SK-N-SH (cell line): ENCODE measurements around the gene SERPINE1.
A peak's percentile ranks its signal among the peaks of the same experiment; 100 is the strongest.

Source experiments
- ELF1 ChIP-seq: IDR thresholded peaks from 2 replicates; pipeline ENCODE4 v1.4.0; 2012
- EZH2phosphoT487 ChIP-seq: fragments of 200-600 bp; sonication (generic); IDR thresholded peaks from 2 replicates; pipeline ENCODE4 v1.6.1; 2017; ENCODE audit warnings: low read depth, mixed run types, mild to moderate bottlenecking, antibody characterized with exemption, moderate library complexity, borderline replicate concordance
- MXI1 ChIP-seq: IDR thresholded peaks from 2 replicates; pipeline ENCODE4 v1.6.1; 2012; ENCODE audit warnings: mild to moderate bottlenecking, low read depth, low read length, improper control_type of control experiment
- POLR2AphosphoS5 ChIP-seq: IDR thresholded peaks from 2 replicates; pipeline ENCODE4 v1.6.1; 2012; ENCODE audit warnings: low read depth, low read length
- RCOR1 ChIP-seq: fragments of 150-350 bp; IDR thresholded peaks from 2 replicates; pipeline ENCODE4 v1.6.1; 2017; ENCODE audit warnings: antibody characterized with exemption, low read length
- RFX5 ChIP-seq: IDR thresholded peaks from 2 replicates; pipeline ENCODE4 v1.6.1; 2012; ENCODE audit warnings: mild to moderate bottlenecking, improper control_type of control experiment, low read length
- TAF1 ChIP-seq: IDR thresholded peaks from 2 replicates; pipeline ENCODE4 v1.6.1; 2012; ENCODE audit warnings: low read depth, mild to moderate bottlenecking, low read length, moderate library complexity, borderline replicate concordance
- TF ChIP-seq, protein P1 (sequence below): fragments of 200-600 bp; sonication (generic); IDR thresholded peaks from 2 replicates; pipeline ENCODE4 v1.6.1; 2017; ENCODE audit warnings: antibody characterized with exemption, mild to moderate bottlenecking, moderate library complexity
- TF ChIP-seq, protein P2 (sequence below): IDR thresholded peaks from 2 replicates; pipeline ENCODE4 v1.4.0; 2012; ENCODE audit warnings: low read depth
- TF ChIP-seq, protein P3 (sequence below): IDR thresholded peaks from 2 replicates; pipeline ENCODE4 v1.6.1; 2012; ENCODE audit warnings: mild to moderate bottlenecking, low read depth, low read length, moderate library complexity
- TF ChIP-seq, protein P4 (sequence below): IDR thresholded peaks from 2 replicates; pipeline ENCODE4; 2012

DNA sequence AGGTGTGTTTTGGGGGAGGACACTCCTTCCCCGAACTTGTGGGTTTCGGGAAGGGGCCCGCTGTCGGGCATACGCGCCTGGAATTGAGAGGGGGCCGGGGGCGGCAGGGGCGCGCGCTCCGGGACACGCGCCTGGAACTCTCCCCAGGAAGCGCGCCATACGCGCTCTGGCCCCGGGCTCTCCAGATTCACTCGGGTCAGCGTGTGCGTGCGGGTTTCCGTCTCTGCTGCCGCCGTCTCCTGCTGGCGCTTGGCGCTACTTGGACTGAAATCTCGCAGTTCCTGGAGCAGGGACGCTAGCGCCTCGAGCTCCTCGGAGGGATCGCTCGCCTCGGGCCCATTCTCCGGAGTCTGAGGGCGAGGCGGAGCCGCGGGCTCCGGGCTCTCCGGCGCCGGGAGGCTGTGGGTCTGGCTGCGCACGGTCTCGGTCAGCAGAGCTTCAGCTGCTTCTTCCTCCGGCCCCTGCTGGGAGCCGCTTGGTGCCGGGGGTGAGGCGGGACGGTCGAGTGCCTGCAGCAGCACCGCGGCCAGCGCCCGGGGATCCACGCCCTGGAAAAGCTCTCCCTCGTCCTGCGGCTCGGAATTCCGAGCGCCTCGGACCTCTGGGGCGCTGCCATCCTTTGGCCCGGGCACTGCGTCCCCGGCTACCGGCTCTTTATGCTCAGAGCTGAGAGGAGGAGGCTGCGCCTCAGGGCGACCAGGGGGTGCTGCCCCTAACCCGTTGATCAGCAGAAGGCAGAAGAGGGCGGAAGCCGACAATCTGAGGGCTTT is 37.4 kb downstream of the SERPINE1 start:
- TF ChIP-seq, protein P1, sequence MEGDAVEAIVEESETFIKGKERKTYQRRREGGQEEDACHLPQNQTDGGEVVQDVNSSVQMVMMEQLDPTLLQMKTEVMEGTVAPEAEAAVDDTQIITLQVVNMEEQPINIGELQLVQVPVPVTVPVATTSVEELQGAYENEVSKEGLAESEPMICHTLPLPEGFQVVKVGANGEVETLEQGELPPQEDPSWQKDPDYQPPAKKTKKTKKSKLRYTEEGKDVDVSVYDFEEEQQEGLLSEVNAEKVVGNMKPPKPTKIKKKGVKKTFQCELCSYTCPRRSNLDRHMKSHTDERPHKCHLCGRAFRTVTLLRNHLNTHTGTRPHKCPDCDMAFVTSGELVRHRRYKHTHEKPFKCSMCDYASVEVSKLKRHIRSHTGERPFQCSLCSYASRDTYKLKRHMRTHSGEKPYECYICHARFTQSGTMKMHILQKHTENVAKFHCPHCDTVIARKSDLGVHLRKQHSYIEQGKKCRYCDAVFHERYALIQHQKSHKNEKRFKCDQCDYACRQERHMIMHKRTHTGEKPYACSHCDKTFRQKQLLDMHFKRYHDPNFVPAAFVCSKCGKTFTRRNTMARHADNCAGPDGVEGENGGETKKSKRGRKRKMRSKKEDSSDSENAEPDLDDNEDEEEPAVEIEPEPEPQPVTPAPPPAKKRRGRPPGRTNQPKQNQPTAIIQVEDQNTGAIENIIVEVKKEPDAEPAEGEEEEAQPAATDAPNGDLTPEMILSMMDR: no peak
- TF ChIP-seq, protein P2, sequence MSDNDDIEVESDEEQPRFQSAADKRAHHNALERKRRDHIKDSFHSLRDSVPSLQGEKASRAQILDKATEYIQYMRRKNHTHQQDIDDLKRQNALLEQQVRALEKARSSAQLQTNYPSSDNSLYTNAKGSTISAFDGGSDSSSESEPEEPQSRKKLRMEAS: peak; percentile 88
- TF ChIP-seq MXI1 (no peak), ELF1 (no peak), RFX5 (no peak), EZH2phosphoT487 (no peak), RCOR1 (no peak), POLR2AphosphoS5 (no peak), TAF1 (no peak)
- TF ChIP-seq, protein P3, sequence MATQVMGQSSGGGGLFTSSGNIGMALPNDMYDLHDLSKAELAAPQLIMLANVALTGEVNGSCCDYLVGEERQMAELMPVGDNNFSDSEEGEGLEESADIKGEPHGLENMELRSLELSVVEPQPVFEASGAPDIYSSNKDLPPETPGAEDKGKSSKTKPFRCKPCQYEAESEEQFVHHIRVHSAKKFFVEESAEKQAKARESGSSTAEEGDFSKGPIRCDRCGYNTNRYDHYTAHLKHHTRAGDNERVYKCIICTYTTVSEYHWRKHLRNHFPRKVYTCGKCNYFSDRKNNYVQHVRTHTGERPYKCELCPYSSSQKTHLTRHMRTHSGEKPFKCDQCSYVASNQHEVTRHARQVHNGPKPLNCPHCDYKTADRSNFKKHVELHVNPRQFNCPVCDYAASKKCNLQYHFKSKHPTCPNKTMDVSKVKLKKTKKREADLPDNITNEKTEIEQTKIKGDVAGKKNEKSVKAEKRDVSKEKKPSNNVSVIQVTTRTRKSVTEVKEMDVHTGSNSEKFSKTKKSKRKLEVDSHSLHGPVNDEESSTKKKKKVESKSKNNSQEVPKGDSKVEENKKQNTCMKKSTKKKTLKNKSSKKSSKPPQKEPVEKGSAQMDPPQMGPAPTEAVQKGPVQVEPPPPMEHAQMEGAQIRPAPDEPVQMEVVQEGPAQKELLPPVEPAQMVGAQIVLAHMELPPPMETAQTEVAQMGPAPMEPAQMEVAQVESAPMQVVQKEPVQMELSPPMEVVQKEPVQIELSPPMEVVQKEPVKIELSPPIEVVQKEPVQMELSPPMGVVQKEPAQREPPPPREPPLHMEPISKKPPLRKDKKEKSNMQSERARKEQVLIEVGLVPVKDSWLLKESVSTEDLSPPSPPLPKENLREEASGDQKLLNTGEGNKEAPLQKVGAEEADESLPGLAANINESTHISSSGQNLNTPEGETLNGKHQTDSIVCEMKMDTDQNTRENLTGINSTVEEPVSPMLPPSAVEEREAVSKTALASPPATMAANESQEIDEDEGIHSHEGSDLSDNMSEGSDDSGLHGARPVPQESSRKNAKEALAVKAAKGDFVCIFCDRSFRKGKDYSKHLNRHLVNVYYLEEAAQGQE: peak; percentile 98
- TF ChIP-seq, protein P4, sequence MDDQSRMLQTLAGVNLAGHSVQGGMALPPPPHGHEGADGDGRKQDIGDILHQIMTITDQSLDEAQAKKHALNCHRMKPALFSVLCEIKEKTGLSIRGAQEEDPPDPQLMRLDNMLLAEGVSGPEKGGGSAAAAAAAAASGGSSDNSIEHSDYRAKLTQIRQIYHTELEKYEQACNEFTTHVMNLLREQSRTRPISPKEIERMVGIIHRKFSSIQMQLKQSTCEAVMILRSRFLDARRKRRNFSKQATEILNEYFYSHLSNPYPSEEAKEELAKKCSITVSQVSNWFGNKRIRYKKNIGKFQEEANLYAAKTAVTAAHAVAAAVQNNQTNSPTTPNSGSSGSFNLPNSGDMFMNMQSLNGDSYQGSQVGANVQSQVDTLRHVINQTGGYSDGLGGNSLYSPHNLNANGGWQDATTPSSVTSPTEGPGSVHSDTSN: no peak
